HG03571 (cell line): ENCODE measurements around the gene HMGCLL1.

Experiments
- ATAC-seq: cut with Tn5 transposase; IDR thresholded peaks from one replicate; pipeline ENCODE4 v1.9.1; 2021; ENCODE audit not compliant: unreplicated experiment

Gene HMGCLL1

GRCh38 chr6:55578537-55579363, at the start of gene HMGCLL1:
Gene HMGCLL1 (minus strand): TSS chr6:55579192. CDS start chr6:55579055, 137 bp downstream.
- no peak for ATAC-seq

GRCh38 chr6:55621993-55622392, 43.0 kb upstream of the HMGCLL1 start:
- ATAC-seq = no peak

- no peak for ATAC-seq
Measured at GRCh38 chr6:55621244-55621643, 42.3 kb upstream of the HMGCLL1 start.

GRCh38 chr6:55617272-55617671, 38.3 kb upstream of the HMGCLL1 start:
- no peak for ATAC-seq

- no peak for ATAC-seq
Measured at GRCh38 chr6:55604021-55604420, 25.0 kb upstream of the HMGCLL1 start.

- ATAC-seq = no peak
Measured at GRCh38 chr6:55601120-55601519, 22.1 kb upstream of the HMGCLL1 start.

- no peak for ATAC-seq
Measured at GRCh38 chr6:55594442-55594841, 15.4 kb upstream of the HMGCLL1 start.

GRCh38 chr6:55584654-55585354, 5.8 kb upstream of the HMGCLL1 start:
- ATAC-seq = no peak

GRCh38 chr6:55576811-55577210, 2.2 kb downstream of the HMGCLL1 start:
- no peak for ATAC-seq

GRCh38 chr6:55574556-55574955, 4.4 kb downstream of the HMGCLL1 start:
- ATAC-seq = no peak

GRCh38 chr6:55569638-55570037, 9.4 kb downstream of the HMGCLL1 start:
- ATAC-seq = no peak

GRCh38 chr6:55568808-55569439, 10.1 kb downstream of the HMGCLL1 start:
- no peak for ATAC-seq

- ATAC-seq = no peak
Measured at GRCh38 chr6:55567558-55567957, 11.4 kb downstream of the HMGCLL1 start.

GRCh38 chr6:55566036-55566710, 12.8 kb downstream of the HMGCLL1 start:
- no peak for ATAC-seq

- no peak for ATAC-seq
Measured at GRCh38 chr6:55562318-55562717, 16.7 kb downstream of the HMGCLL1 start.

- no peak for ATAC-seq
Measured at GRCh38 chr6:55560290-55560885, 18.6 kb downstream of the HMGCLL1 start.

GRCh38 chr6:55557146-55557545, 21.8 kb downstream of the HMGCLL1 start:
- no peak for ATAC-seq

GRCh38 chr6:55545791-55546190, 33.2 kb downstream of the HMGCLL1 start:
- no peak for ATAC-seq

GRCh38 chr6:55543633-55544309, 35.2 kb downstream of the HMGCLL1 start:
- ATAC-seq = no peak

GRCh38 chr6:55541024-55541423, 38.0 kb downstream of the HMGCLL1 start:
- ATAC-seq = no peak
